ENCODE measurements around the gene FOXA1.

- TF ChIP-seq MZF1 (tag by site-specific recombination; IDR thresholded peaks at IDR 0.05; ENCODE audit: borderline replicate concordance): no peak
- no peak for TF ChIP-seq ZNF24 (tag by site-specific recombination; IDR thresholded peaks at IDR 0.05)
- no peak for TF ChIP-seq ZBTB44 (tag by site-specific recombination; IDR thresholded peaks at IDR 0.05)
- TF ChIP-seq ZNF768 (tag by site-specific recombination; IDR thresholded peaks at IDR 0.05): no peak
- TF ChIP-seq ZNF513 (tag by site-specific recombination; IDR thresholded peaks at IDR 0.05): no peak
- TF ChIP-seq ZNF639 (tag by site-specific recombination; IDR thresholded peaks at IDR 0.05): no peak
- no peak for TF ChIP-seq GLI2 (tag by site-specific recombination; IDR thresholded peaks at IDR 0.05; ENCODE audit: borderline replicate concordance, low read depth)
- TF ChIP-seq, protein P1, sequence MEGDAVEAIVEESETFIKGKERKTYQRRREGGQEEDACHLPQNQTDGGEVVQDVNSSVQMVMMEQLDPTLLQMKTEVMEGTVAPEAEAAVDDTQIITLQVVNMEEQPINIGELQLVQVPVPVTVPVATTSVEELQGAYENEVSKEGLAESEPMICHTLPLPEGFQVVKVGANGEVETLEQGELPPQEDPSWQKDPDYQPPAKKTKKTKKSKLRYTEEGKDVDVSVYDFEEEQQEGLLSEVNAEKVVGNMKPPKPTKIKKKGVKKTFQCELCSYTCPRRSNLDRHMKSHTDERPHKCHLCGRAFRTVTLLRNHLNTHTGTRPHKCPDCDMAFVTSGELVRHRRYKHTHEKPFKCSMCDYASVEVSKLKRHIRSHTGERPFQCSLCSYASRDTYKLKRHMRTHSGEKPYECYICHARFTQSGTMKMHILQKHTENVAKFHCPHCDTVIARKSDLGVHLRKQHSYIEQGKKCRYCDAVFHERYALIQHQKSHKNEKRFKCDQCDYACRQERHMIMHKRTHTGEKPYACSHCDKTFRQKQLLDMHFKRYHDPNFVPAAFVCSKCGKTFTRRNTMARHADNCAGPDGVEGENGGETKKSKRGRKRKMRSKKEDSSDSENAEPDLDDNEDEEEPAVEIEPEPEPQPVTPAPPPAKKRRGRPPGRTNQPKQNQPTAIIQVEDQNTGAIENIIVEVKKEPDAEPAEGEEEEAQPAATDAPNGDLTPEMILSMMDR (tag by site-specific recombination; IDR thresholded peaks at IDR 0.05): no peak
- TF ChIP-seq, protein P2, sequence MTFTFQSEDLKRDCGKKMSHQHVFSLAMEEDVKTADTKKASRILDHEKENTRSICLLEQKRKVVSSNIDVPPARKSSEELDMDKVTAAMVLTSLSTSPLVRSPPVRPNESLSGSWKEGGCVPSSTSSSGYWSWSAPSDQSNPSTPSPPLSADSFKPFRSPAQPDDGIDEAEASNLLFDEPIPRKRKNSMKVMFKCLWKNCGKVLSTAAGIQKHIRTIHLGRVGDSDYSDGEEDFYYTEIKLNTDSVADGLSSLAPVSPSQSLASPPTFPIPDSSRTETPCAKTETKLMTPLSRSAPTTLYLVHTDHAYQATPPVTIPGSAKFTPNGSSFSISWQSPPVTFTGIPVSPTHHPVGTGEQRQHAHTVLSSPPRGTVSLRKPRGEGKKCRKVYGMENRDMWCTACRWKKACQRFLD (tag by site-specific recombination; IDR thresholded peaks at IDR 0.05): no peak
- no peak for TF ChIP-seq PRDM4 (tag by site-specific recombination; IDR thresholded peaks at IDR 0.05)
These were observed 28.2 kb downstream of the FOXA1 start for GRCh38 chr14:37566811-37567371.
